Endometrial microvascular endothelial cells (primary cell): ENCODE data around the gene SALL1. TPM values are rescaled to one million over a fixed set of nuclear protein-coding genes. Genes with fewer than 3 reads are reported as not detected.

Source experiments
- in situ Hi-C: cut with HindIII; loops from 2 replicates; pipeline ENCODE4 v1.10.0; 2017; ENCODE audit warnings: low sequenced_read_pairs, low pct_unique_long_range_greater_than_20kb; ENCODE audit errors: inconsistent ontology term
- total RNA-seq: library from RNA; depleted of rRNA; stranded (reverse); fragments of >200 nt; gene quantifications from one replicate; pipeline ENCODE4 v1.2.3, GENCODE V29; 2015; ENCODE audit errors: inconsistent ontology term

The SALL1 gene
- under 0.01 TPM for total RNA-seq

DNA sequence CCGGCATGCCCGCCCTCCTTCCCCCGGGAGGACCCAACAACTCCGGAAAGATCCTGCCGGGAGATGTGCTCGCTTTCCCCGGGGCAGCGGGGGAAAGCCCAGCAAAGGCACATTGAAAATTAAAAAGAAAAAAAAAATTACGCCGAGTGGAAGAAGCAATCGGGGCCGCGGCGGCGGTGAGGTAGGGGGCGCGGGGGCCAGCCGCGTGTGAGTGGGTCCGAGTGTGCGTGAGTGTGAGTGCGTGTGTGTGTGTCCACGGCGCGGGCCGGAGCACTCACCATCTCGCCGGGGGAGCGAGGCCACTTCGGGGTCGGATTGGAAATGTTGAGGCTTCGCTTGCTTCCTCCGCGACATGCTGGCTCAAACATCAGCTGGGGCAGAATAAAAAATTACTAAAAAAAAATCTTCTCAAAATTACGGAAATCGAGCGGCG lies at the start of gene SALL1:
SALL1 (minus strand) TSS at position 383 of the 433 bp plus-strand sequence; CDS start at position 354, 29 bp downstream.
- in situ Hi-C loops = no loop called here

DNA sequence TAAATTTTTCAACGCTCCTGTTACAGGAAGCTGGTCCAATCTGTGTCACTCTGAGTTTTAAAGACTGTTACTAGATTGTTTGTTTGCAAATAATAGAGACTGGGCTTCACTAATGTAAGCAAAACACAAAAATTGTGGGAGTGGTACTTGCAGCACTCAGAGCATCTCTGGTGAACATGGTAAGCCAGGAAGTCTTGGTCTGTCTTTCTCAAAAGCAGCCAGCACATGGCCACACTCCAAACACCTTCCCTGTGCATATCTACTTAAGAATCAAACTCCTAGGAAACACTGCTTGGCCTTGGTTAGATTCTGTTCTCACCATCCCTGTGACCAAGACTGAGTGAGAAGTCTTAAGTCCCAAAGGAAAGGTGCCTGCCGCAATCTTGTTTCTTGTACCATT lies 49.7 kb upstream of the SALL1 start:
- in situ Hi-C loops = no loop called here

DNA sequence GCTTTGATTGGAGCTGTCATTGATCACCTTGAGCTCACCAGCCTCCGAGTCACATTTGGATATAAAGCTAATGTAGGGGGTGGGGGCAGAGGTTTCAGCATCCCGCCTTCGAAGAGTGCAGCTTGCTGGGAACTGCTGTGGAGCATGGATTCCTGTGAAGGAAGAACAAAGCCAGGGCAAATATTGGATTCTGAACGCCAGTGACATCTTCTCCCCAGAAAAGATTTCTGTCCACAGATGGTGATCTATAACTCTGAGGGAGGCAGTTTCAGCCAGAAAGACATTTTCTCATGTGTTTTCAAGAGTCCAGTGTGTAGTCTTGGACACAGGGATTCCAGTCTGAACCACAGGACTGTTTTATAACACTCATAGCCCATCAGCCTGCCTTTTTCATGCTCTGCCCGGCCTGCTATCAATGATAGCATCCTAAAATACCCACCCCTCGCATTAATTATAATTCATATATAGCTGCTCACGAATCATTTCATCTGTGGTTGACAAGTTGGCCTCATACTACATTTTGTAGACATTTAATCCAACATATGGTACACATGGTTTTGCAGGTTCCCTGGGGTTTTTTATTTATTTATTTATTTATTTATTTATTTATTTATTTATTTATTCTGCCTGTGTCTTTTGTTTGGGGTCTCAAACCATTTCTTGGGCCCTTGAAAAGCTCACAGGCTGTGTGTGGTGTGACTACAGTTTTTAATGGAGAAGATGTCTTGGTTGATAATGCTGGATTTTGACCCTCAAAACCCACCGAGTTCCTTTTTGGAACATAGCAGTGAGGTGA lies 47.1 kb upstream of the SALL1 start:
- in situ Hi-C loops = no loop called here

DNA sequence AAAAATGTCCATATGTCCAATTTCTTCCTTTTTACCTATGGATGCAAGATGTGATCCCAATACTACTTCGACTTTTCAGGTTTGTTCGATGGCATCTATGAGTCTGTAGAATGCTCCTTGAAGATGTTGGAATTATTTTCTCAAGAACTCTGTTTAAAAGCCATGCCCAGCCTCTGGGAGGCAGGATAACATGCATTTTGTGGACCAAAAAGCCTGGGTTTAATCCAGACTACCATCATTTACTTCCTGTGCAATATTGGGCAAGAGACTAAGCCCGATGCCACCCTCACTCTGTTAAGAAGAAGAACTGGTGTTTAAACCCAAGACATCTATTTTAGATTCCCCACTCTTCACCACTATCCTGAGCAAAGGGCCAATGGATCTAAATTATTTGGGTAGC lies 42.8 kb upstream of the SALL1 start:
- in situ Hi-C loops = no loop called here

DNA sequence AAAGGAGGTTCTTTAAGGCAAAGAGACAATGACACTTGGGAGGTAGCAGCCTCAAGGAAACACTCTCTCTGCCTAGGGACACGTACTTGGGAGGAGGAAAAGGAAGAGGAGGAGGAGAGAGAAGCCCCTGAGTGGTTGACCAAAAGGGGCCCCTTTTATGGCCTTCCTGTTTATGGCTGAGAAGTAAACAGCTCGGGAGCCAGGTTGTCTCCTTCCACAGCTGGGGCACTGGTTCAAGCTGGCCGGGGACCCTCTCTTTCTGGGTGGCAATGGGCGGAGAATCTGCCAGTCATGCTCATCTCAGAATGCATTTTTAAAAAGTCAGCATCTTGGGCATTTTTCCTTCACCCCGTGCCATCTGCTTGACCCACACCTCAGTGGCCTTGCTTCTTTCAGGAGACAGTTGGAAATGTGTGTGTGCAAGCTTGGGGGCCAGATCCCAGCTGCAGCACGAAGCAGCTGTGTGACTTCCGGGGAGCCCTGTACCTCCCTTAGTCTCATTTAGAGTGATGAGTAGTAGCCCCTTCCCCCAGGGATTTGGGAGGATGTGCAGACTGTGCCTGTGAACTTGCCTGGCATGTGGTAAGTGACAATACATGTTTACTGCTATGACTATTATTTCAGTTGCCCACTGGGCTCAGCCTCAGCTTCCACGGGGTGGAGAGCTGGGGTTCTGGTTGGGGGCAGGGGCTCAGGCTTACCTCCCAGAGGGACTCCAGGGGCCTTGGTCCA lies 33.8 kb upstream of the SALL1 start:
- in situ Hi-C loops = no loop called here

DNA sequence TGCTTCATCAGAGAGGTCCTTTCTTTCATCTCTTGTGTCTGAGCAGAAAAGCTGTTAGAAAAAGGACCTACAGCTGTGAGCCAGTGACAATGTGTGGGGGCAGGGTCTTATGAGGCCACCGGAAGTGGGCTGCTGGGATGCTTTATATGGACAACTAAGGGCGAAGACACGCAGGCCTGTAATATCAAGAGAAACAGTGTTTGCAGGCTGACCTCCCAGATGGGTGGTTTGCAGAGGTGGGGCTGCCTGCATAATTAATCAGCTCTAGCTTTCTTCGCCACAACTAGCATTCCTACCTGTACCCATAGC lies 30.4 kb upstream of the SALL1 start:
- in situ Hi-C loops = no loop called here

DNA sequence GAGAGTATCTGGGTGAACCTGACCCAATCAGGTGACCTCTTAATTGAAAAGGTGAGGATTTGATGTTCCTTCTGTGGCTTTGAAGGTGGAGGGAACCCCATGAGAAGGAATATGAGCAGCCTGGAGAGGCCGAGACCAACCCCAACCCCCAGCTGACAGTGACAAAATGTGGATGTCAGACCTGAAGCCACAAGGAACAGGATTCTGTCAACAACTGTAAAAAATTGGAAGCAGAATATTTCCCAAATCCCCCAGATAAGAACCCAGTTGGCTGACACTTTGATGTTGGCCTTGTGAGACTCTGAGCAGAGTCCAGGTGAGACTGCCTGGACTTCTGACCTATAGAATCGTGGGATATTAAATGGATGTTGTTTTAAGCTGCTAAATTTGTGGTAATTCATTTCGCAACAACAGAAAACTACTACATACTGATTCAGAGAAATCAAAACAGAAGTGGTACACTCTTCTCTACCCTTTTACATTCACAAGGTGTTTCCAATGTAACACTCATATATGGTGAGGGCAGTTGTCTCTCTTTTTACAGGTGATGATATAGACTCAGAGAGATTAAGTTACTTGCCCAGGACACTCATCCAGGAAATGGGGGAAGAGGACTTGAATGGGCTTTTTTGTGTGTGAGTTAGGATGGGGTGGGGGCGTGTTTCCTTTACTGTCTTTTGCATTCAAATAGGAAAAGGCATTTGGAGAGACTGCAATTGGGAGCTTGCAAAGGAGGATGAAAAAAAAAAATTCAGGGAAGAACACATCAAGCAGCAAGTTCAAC lies 29.8 kb upstream of the SALL1 start:
- in situ Hi-C loops = no loop called here

DNA sequence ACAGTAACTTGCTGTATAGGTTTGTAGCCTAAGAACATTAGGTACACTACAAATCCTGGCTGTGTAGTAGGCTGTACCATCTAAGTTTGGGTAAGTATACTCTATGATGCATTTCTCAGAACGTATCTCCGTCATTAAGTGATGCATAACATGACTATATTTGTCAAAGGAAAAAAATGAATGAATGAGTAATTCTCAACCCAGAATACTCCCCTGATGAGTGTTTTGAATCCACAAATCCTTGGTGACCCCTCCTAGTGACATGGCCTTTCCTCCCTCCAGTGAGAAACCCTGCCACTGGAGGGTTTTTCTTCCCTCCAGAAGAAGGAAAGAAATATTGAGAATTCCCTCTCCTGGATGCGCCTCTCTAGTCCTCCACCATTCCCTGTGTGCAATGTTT lies 24.0 kb upstream of the SALL1 start:
- in situ Hi-C loops = no loop called here

DNA sequence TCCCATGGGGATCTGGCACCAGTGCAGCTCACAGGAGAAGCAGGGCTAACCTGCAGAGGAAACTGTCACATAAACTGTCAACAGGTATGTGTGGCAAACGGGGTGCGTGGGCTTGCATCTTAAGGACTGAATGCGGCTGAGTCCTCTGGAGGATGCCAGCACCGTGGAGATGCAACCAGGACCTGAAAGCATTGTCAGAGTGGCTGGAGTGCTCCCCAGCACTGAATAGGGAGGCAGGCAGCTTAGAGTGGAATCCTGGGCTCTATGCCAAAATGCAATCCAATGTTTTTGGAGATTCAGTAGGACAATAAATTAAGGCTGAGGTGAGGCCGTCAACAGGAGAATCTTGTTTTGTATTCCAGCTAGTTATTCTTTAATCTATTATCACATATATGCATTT lies 21.3 kb upstream of the SALL1 start:
- in situ Hi-C loops = no loop called here

DNA sequence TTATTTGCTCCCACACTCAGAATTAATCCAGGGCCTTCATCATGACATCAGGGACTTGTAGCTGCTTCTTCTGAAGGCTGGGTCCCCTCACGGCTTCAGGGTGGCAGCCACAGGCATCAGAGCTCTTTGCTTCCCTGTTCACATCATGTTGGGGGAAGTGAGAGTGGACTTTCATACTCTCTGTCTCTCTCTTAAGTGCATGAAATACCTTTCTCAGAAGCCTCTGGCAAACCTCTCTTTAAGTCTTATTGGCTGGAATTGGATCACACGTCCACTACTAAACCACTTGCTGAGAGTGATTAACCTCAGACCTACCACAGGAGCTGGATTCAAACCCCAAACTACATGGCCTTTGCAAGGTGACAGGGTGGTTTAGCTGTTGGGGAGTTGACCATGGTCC lies 17.7 kb upstream of the SALL1 start:
- in situ Hi-C loops = no loop called here

DNA sequence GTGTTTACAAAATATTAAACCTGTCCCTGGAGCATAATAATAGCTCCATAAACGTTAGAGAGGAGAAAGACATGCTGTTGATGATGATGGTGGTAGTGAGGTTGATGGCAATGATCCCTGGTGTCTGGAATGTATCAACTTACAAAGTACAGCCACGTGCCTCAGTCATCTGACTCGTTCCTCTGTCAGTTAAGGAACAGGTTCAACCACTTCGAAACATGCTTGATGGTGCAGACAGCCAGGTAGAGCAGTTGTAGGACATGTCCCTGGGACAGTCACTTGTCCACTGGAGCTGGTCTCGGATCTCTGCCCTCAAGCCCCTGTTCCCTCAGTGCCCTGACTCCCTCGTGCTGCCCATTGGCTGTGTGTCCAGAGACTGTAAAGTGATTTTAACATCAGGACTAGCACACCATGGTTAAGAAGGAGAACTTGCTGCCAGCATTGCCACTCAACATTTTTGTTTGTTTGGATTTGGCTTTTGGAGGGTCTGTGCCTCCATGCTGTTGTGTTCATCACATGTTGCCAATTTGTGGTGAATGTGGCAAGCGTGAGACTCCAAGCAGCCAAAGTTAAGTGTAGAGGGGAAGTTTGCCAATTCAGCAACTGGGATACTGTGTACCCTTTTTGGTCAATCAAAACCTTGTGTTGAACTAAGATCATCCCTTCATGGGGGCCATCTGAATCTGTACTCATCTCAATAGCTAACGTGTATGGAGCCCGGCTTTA lies 16.3 kb upstream of the SALL1 start:
- in situ Hi-C loops = no loop called here

DNA sequence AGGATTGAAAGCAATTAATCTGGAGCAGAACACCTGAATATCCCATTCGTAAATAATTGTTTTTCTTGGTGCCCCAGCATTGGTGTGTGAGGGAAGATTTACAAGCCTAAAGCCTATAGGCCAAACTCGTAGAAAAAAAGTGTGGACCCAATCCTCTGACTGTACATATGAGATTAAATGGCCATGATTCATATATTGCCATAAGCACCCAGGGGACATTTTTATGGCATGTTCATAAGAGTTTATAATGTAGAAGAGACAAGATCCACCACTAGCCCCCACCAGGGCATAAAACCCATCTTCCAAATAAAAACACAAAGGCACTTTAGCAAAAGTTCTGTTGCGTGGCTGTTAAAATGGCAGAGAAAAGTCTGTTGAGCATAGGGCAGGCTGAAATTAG lies 15.5 kb upstream of the SALL1 start:
- in situ Hi-C loops = no loop called here

DNA sequence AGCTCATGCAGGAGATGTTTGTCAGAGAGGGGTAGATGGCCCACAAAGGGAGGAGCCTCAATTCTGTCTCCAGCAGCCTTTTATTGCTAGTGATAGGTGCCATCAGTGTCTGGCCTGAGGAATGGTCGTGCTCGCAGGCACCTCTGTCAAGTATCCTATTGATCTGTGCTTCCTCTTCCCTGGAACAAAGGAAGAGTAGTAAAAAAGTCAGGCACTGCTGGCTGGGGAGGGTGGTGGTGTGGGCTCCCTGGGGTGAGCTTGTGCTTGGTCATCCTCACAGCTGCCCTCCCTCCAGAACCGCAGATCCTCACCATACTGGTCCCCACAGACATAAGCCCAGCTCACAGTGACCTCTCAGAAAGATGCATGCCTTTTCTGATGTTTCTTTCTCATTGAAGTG lies 15.0 kb upstream of the SALL1 start:
- in situ Hi-C loops = no loop called here

DNA sequence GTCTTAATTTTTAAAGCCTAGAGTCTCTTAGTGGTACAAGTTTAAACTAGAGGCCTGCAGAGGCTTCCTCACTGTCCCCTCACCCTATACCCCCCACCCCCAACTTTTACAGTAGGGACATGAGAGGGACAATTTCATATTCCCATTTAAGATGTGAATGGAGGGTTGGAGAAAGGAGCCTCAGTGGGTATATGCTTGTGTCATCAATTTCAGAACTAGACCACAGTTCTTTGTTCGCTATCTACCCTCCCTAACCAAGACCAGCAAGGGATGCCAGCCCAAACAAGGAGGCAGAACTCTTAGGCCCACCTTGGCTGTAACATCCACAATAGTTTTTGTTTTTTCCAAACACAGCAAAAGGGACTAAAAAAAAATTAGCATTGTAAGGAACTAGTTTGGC lies 14.0 kb upstream of the SALL1 start:
- in situ Hi-C loops = no loop called here

DNA sequence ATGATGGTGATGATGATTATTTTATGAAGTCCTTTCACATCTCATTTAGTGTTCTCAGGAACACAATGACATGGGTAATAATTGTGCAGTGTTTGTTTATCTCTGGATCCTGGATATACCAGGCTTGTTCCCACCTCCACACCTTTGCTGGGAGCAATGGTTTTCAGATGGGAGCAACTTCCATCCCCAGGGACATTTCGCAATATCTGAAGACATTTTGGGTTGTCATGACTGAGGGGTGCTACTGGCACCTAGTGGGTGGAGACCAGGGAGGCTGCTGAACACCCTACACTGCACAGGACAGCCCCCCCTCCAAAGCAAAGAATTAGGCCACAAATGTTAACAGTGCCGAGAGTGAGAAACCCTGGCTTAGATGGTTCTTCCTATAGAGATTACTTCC lies 13.5 kb upstream of the SALL1 start:
- in situ Hi-C loops = no loop called here

DNA sequence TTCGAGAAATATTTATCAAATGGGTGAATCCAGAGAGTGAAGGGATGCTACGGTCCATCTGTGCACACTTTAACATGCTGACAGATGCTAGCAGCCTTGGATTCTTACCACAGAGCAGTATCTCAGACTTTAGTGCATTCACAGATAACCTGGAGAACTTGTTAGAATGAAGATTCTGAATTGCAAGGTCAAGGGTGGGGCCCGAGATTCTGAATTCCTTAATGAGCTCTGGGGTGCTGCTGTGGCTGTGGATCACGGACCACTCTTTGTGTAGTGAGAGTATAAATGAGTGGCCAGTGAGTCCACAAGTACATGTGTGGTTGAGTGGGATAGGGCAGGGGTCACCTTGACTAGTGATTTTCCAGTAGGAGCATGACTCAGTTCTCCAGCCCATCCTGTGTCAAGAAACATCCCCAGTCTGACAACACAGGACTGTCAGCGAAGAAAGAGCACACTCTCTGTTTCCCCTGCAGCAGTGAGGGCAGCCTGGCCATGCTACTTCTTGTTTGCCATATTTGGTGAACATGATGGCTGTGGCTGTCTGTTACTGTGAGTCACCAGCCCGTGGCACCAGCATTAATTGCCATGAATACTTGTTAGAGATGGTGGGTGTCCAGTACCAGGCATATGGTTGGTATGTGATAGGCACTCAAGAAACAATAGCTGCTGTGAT lies 13.0 kb upstream of the SALL1 start:
- in situ Hi-C loops = no loop called here

DNA sequence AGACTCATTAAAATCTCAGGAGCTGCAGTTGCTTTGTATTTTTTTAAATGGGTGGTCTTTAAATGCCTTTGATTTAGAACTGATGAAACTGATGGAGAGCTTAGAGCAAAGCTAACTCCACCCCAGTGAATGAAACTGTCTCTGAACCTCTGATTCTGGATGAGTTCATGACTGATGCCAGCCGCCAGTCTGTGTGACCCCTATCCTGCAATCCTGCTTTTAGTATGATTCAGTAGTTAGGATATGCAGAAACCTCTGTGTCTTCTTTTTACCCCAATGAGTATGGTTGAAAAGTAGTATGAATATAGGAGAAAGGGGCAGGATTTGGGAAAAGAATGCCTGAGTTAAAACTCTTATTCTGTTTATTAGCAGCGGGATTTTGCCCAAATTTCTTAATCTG lies 12.3 kb upstream of the SALL1 start:
- in situ Hi-C loops = no loop called here

DNA sequence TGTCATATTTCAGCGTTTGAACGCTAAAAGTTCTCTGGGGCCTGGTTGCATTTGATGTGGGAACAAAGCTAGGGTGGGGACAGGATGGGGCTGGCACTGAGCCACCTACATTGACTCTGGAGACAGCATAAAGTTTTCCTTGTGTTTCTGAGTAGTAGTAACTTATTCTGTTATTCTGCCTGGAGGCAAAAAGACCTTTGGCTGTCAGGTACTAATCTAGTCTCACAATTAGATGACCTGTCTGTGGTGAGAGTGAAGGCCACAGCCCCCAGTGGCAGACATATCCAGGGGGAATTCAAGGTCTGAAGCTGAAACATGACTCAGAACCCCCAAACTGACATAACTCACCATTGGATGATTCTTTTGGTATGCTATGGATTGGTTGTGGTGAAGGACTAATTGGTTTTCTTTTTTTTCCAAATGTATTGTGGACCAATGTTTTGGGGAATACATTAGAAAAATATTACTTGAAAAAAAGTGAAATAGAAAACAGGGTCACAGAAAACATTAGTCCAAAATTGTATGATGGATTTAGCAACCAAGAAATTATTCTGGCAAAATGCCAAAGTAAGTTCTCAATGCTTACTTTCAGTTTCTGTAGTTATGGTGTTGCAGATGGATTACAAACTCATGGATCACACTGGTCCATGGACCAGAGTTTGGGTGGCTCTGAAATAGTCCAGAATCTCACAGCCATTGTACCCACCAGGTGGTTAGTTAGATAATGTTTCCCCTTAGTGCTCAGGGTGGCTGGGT lies 10.5 kb upstream of the SALL1 start:
- in situ Hi-C loops = no loop called here
